Uterus (tissue), 4 donors: ENCODE data around the gene KCTD3. TPM values are rescaled to one million over a fixed set of nuclear protein-coding genes. Genes with fewer than 3 reads are reported as not detected.

Experiments used
- DNase-seq, 2 donors: peaks; one replicate each; pipeline ENCODE4 v3.0.0-alpha.2; 2019 to 2020
- H3K27ac ChIP-seq, 2 donors: fragments of 200-600 bp; sonication (generic); 1 replicate in 1 of 2; 2 replicates in 1 of 2; pipeline ENCODE4 v1.5.1; 2016 to 2018
- H3K27me3 ChIP-seq, 2 donors: fragments of 200-600 bp; sonication (generic); one replicate each; pipeline ENCODE4 v1.5.1; 2018 to 2019; ENCODE audit warnings: control low read depth in 1 of 2
- H3K36me3 ChIP-seq, 2 donors: fragments of 200-600 bp; sonication (generic); one replicate each; pipeline ENCODE4 v1.5.1; 2019; ENCODE audit warnings: control low read depth in 1 of 2
- H3K4me1 ChIP-seq, 2 donors: fragments of 200-600 bp; sonication (generic); one replicate each; pipeline ENCODE4 v1.5.1; 2018 to 2019; ENCODE audit warnings: control low read depth in 1 of 2
- H3K4me3 ChIP-seq, 2 donors: fragments of 200-600 bp; sonication (generic); 1 replicate in 1 of 2; 2 replicates in 1 of 2; pipeline ENCODE4 v1.5.1; 2018 to 2019; ENCODE audit warnings: mild to moderate bottlenecking in 1 of 2
- H3K9me3 ChIP-seq, 2 donors: fragments of 200-600 bp; sonication (generic); one replicate each; pipeline ENCODE4 v1.5.1; 2019; ENCODE audit warnings: control low read depth in 1 of 2
- POLR2A ChIP-seq, 2 donors: fragments of 450-650 bp; IDR thresholded peaks; one replicate each; pipeline ENCODE4 v1.6.1; 2016; ENCODE audit warnings: antibody characterized with exemption in 2 of 2, mild to moderate bottlenecking in 1 of 2, moderate library complexity in 1 of 2
- intact Hi-C: fragments of 100-400 bp; cut with DNase I; formaldehyde crosslinking; loops from one replicate; pipeline ENCODE4 v1.15.1; 2023; ENCODE audit warnings: low total_unique reads
- total RNA-seq, 4 donors: library from RNA; depleted of rRNA in 3 of 4; stranded (reverse); fragments of >200 nt in 3 of 4; gene quantifications; one replicate each; pipeline versions ENCODE4 v1.1.0 to v1.2.4, GENCODE V29; 2014 to 2023
- TF ChIP-seq, protein P1 (sequence below), 4 experiments: fragments of 200-600 bp in 2 of 4; fragments of 450-650 bp in 2 of 4; sonication (generic) in 2 of 4; IDR thresholded peaks; one replicate each; pipeline ENCODE4 v1.5.1; 2016 to 2019; ENCODE audit warnings: antibody characterized with exemption in 4 of 4, mild to moderate bottlenecking in 2 of 4, moderate library complexity in 1 of 4
- donor health status: DM: yes; HTN: yes; CAD: no.

Gene KCTD3
- total RNA-seq, 4 donors from 2014 or later, result 43.2 to 92.4 (median 53.7) TPM

GRCh38 chr1:215583185-215583749 lies 16.2 kb downstream of the KCTD3 start:
- no peak overlapping the region for H3K27ac ChIP-seq
- intact Hi-C loops, result no loop called here
- H3K36me3 ChIP-seq, result no peaks in the 10 kb centered on the region

DNA sequence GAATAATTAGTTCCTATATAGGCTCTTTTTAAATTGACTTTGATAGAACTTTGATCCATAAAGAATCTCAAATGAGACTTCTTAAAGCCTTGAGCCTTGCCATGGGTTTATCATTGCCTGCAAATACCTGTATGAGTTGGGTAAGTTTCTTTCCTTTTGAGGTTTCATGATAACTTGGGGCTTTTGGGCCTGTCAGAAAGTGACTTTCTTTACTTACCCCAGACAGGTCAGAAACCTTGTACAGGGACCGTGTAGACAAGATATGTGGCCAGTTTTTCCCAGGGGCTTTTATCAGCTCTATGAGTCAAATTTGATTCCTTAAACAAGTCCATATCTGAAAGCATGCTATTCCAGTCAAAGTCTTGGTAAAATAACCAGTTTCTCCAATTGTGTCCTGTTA lies 17.3 kb downstream of the KCTD3 start:
- intact Hi-C loops, result no loop called here
- Histone ChIP-seq H3K4me3 (no peak overlapping the region), H3K27ac (no peak overlapping the region), H3K4me1 (no peaks in the 10 kb centered on the region), H3K36me3 (no peaks in the 10 kb centered on the region), H3K9me3 (no peaks in the 10 kb centered on the region), H3K27me3 (no peaks in the 10 kb centered on the region)
- TF ChIP-seq POLR2A (IDR thresholded peaks at IDR 0.05), result no peak
- TF ChIP-seq, protein P1, sequence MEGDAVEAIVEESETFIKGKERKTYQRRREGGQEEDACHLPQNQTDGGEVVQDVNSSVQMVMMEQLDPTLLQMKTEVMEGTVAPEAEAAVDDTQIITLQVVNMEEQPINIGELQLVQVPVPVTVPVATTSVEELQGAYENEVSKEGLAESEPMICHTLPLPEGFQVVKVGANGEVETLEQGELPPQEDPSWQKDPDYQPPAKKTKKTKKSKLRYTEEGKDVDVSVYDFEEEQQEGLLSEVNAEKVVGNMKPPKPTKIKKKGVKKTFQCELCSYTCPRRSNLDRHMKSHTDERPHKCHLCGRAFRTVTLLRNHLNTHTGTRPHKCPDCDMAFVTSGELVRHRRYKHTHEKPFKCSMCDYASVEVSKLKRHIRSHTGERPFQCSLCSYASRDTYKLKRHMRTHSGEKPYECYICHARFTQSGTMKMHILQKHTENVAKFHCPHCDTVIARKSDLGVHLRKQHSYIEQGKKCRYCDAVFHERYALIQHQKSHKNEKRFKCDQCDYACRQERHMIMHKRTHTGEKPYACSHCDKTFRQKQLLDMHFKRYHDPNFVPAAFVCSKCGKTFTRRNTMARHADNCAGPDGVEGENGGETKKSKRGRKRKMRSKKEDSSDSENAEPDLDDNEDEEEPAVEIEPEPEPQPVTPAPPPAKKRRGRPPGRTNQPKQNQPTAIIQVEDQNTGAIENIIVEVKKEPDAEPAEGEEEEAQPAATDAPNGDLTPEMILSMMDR (IDR thresholded peaks at IDR 0.05), result no peak
- DNase-seq, result no peak

More at GRCh38 chr1:215583185-215583749, 16.2 kb downstream of the KCTD3 start:
- H3K9me3 ChIP-seq, result no peaks in the 10 kb centered on the region
- H3K27me3 ChIP-seq, result no peaks in the 10 kb centered on the region
- no peak for DNase-seq
- no peak overlapping the region for H3K4me3 ChIP-seq
- TF ChIP-seq, protein P1 (IDR thresholded peaks at IDR 0.05), result no peak
- TF ChIP-seq POLR2A (IDR thresholded peaks at IDR 0.05), result no peak
- H3K4me1 ChIP-seq, result no peaks in the 10 kb centered on the region

- Histone ChIP-seq H3K27ac (no peak overlapping the region), H3K4me3 (no peak overlapping the region), H3K9me3 (peaks cover 0 to 4% of the 10 kb centered on the region in 2 donors), H3K36me3 (no peaks in the 10 kb centered on the region), H3K4me1 (no peaks in the 10 kb centered on the region), H3K27me3 (no peaks in the 10 kb centered on the region)
- no peak for DNase-seq
- intact Hi-C loops, result no loop called here
- TF ChIP-seq POLR2A (IDR thresholded peaks at IDR 0.05), result no peak
- TF ChIP-seq, protein P1 (IDR thresholded peaks at IDR 0.05), result no peak
Observed at GRCh38 chr1:215589650-215590435, 22.7 kb downstream of the KCTD3 start.

GRCh38 chr1:215590779-215591491 lies 23.8 kb downstream of the KCTD3 start:
- peaks cover 0 to 4% of the 10 kb centered on the region in 2 donors for H3K9me3 ChIP-seq
- no peak overlapping the region for H3K27ac ChIP-seq
- intact Hi-C loops, result no loop called here
- no peaks in the 10 kb centered on the region for H3K4me1 ChIP-seq
- no peaks in the 10 kb centered on the region for H3K27me3 ChIP-seq
- no peak overlapping the region for H3K4me3 ChIP-seq
- TF ChIP-seq POLR2A (IDR thresholded peaks at IDR 0.05), result no peak
- TF ChIP-seq, protein P1 (IDR thresholded peaks at IDR 0.05), result no peak
- DNase-seq, result no peak
- H3K36me3 ChIP-seq, result no peaks in the 10 kb centered on the region

- peaks cover 0 to 4% of the 10 kb centered on the region in 2 donors for H3K9me3 ChIP-seq
- H3K27ac ChIP-seq, result no peak overlapping the region
- DNase-seq, result no peak
- intact Hi-C loops, result no loop called here
- no peaks in the 10 kb centered on the region for H3K27me3 ChIP-seq
- H3K4me3 ChIP-seq, result no peak overlapping the region
- no peaks in the 10 kb centered on the region for H3K4me1 ChIP-seq
- TF ChIP-seq, protein P1 (IDR thresholded peaks at IDR 0.05), result no peak
- no peak for TF ChIP-seq POLR2A (IDR thresholded peaks at IDR 0.05)
- H3K36me3 ChIP-seq, result no peaks in the 10 kb centered on the region
Observed at GRCh38 chr1:215594640-215595039, 27.5 kb downstream of the KCTD3 start.
